ENCODE measurements around the gene CFLAR. TPM values are rescaled to one million over a fixed set of nuclear protein-coding genes. Genes with fewer than 3 reads are reported as not detected.

The CFLAR gene
- total and polyA plus RNA-seq, 2 of the 13 experiments (the other 11 are each of a cell fraction or from before 2014, with no cell fraction given) = 43.8 to 92.1 TPM

- TF ChIP-seq EP300 (IDR thresholded peaks at IDR 0.05; ENCODE audit: low read depth in 2 of 2, low read length in 2 of 2) (peak in 1 of 2 experiments; percentile 62; a peak in 1 of 4 replicates), EP300 (CRISPR knock-in tag; IDR thresholded peaks at IDR 0.05; ENCODE audit: borderline replicate concordance) (no peak), ZNF205 (CRISPR knock-in tag; IDR thresholded peaks at IDR 0.05) (no peak), ZNF30 (CRISPR knock-in tag; IDR thresholded peaks at IDR 0.05) (no peak), ZNF549 (CRISPR knock-in tag; IDR thresholded peaks at IDR 0.05) (no peak), ZNF33A (CRISPR knock-in tag; IDR thresholded peaks at IDR 0.05; ENCODE audit: borderline replicate concordance) (no peak), HMG20A (CRISPR knock-in tag; IDR thresholded peaks at IDR 0.05; ENCODE audit: borderline replicate concordance) (peak; percentile 12; the same call in 1 of the 2 replicates), ZNF496 (CRISPR knock-in tag; IDR thresholded peaks at IDR 0.05; ENCODE audit: insufficient replicate concordance) (no peak), MLXIP (CRISPR knock-in tag; IDR thresholded peaks at IDR 0.05; ENCODE audit: borderline replicate concordance) (no peak), PRDM4 (CRISPR knock-in tag; IDR thresholded peaks at IDR 0.05; ENCODE audit: borderline replicate concordance) (no peak), RFX1 (IDR thresholded peaks at IDR 0.05) (no peak), ZNF34 (CRISPR knock-in tag; IDR thresholded peaks at IDR 0.05; ENCODE audit: borderline replicate concordance) (no peak), CHD4 (IDR thresholded peaks at IDR 0.05; ENCODE audit: borderline replicate concordance, low read length) (no peak), ZNF580 (CRISPR knock-in tag; IDR thresholded peaks at IDR 0.05; ENCODE audit: borderline replicate concordance, low read depth) (no peak), HNRNPLL (IDR thresholded peaks at IDR 0.05; ENCODE audit: low read depth, low read length, poor library complexity, severe bottlenecking) (no peak), ZBTB21 (CRISPR knock-in tag; IDR thresholded peaks at IDR 0.05) (0 out of 2 replicates have a peak, but pooled peaks have one; percentile 14), CC2D1A (CRISPR knock-in tag; IDR thresholded peaks at IDR 0.05) (no peak), TERF1 (CRISPR knock-in tag; IDR thresholded peaks at IDR 0.05) (no peak), GATA4 (IDR thresholded peaks at IDR 0.05; ENCODE audit: borderline replicate concordance, low read depth) (no peak), TBL1XR1 (IDR thresholded peaks at IDR 0.05; ENCODE audit: borderline replicate concordance, low read length, partially characterized antibody) (no peak), ATAD3A (CRISPR knock-in tag; IDR thresholded peaks at IDR 0.05) (no peak), ZBTB7B (CRISPR knock-in tag; IDR thresholded peaks at IDR 0.05) (0 out of 2 replicates have a peak, but pooled peaks have one; percentile 30), PHF8 (CRISPR knock-in tag; IDR thresholded peaks at IDR 0.05) (no peak), PLRG1 (conservative IDR thresholded peaks at IDR 0.05) (no peak)
These were observed 13.1 kb downstream of the CFLAR start (continued) for GRCh38 chr2:201128933-201129505.
